ENCODE results near the gene DICER1.

The DICER1 gene

GRCh38 chr14:95125915-95126314, 31.4 kb downstream of the DICER1 start:
- no peak for TF ChIP-seq CTCF (IDR thresholded peaks at IDR 0.05; ENCODE audit: borderline replicate concordance, extremely low read depth, low read length, poor library complexity, severe bottlenecking)
- Histone ChIP-seq H3K79me2 (ENCODE audit: insufficient read depth, low read length) (peaks cover 17% of the 10 kb centered on the region; the same call in 1 of the 2 replicates), H3K36me3 (ENCODE audit: insufficient read depth, low read length) (peaks cover 86% of the 10 kb centered on the region), H3K27me3 (ENCODE audit: insufficient read depth, low read length, poor library complexity) (no peaks in the 10 kb centered on the region), H3K4me1 (ENCODE audit: insufficient read depth, low read length) (no peaks in the 10 kb centered on the region), H3K4me3 (ENCODE audit: low read depth in 1 of 2, low read length in 2 of 2) (no peak overlapping the region), H4K20me1 (ENCODE audit: insufficient read depth, low read length) (peaks cover 4% of the 10 kb centered on the region; the same call in 1 of the 2 replicates), H3K27ac (ENCODE audit: low read length) (no peak overlapping the region), H3K9ac (ENCODE audit: low read depth, low read length) (no peak overlapping the region), H3K4me2 (ENCODE audit: insufficient read depth, low read length) (no peak overlapping the region), H2AFZ (ENCODE audit: low read depth, low read length) (no peak overlapping the region), H3K9me3 (ENCODE audit: insufficient read depth, low read length, severe bottlenecking) (no peaks in the 10 kb centered on the region)
- ATAC-seq (ENCODE audit: insufficient read depth, low read depth) (no peak), DNase-seq (no peak)

- Histone ChIP-seq H3K27ac (ENCODE audit: low read length) (no peak overlapping the region), H3K9me3 (ENCODE audit: insufficient read depth, low read length, severe bottlenecking) (no peaks in the 10 kb centered on the region), H3K27me3 (ENCODE audit: insufficient read depth, low read length, poor library complexity) (no peaks in the 10 kb centered on the region), H4K20me1 (ENCODE audit: insufficient read depth, low read length) (peaks cover 4% of the 10 kb centered on the region; the same call in 1 of the 2 replicates), H3K4me2 (ENCODE audit: insufficient read depth, low read length) (no peak overlapping the region), H3K4me1 (ENCODE audit: insufficient read depth, low read length) (no peaks in the 10 kb centered on the region), H3K36me3 (ENCODE audit: insufficient read depth, low read length) (peaks cover 87% of the 10 kb centered on the region), H3K79me2 (ENCODE audit: insufficient read depth, low read length) (peaks cover 14% of the 10 kb centered on the region; the same call in 1 of the 2 replicates), H3K4me3 (ENCODE audit: low read depth in 1 of 2, low read length in 2 of 2) (no peak overlapping the region), H2AFZ (ENCODE audit: low read depth, low read length) (no peak overlapping the region), H3K9ac (ENCODE audit: low read depth, low read length) (no peak overlapping the region)
- TF ChIP-seq CTCF (IDR thresholded peaks at IDR 0.05; ENCODE audit: borderline replicate concordance, extremely low read depth, low read length, poor library complexity, severe bottlenecking) (no peak), EZH2 (IDR thresholded peaks at IDR 0.05; ENCODE audit: borderline replicate concordance, low read depth, low read length, severe bottlenecking) (no peak)
- DNase-seq (no peak), ATAC-seq (ENCODE audit: insufficient read depth, low read depth) (no peak)
Measured at GRCh38 chr14:95125221-95125620, 32.1 kb downstream of the DICER1 start.

- H3K36me3 ChIP-seq (ENCODE audit: insufficient read depth, low read length): peaks cover 88% of the 10 kb centered on the region
- peaks cover 18% of the 10 kb centered on the region; the same call in 1 of the 2 replicates for H3K79me2 ChIP-seq (ENCODE audit: insufficient read depth, low read length)
- ATAC-seq (ENCODE audit: insufficient read depth, low read depth): no peak
- peaks cover 7% of the 10 kb centered on the region; the same call in 1 of the 2 replicates for H4K20me1 ChIP-seq (ENCODE audit: insufficient read depth, low read length)
- no peaks in the 10 kb centered on the region for H3K4me1 ChIP-seq (ENCODE audit: insufficient read depth, low read length)
- H3K9me3 ChIP-seq (ENCODE audit: insufficient read depth, low read length, severe bottlenecking): no peaks in the 10 kb centered on the region
- H2AFZ ChIP-seq (ENCODE audit: low read depth, low read length): no peak overlapping the region
- no peak overlapping the region for H3K4me2 ChIP-seq (ENCODE audit: insufficient read depth, low read length)
- no peak overlapping the region for H3K27ac ChIP-seq (ENCODE audit: low read length)
- TF ChIP-seq EZH2 (IDR thresholded peaks at IDR 0.05; ENCODE audit: borderline replicate concordance, low read depth, low read length, severe bottlenecking): no peak
- TF ChIP-seq CTCF (IDR thresholded peaks at IDR 0.05; ENCODE audit: borderline replicate concordance, extremely low read depth, low read length, poor library complexity, severe bottlenecking): no peak
- no peak overlapping the region for H3K9ac ChIP-seq (ENCODE audit: low read depth, low read length)
- H3K27me3 ChIP-seq (ENCODE audit: insufficient read depth, low read length, poor library complexity): no peaks in the 10 kb centered on the region
- no peak overlapping the region for H3K4me3 ChIP-seq (ENCODE audit: low read depth in 1 of 2, low read length in 2 of 2)
- no peak for DNase-seq
Measured at GRCh38 chr14:95123891-95124579, 33.3 kb downstream of the DICER1 start.

Data from DND-41 (cell line).